Liver (tissue), 3 donors: ENCODE data around the gene EFCAB12.

Experiments used
- CTCF ChIP-seq: fragments of 150-350 bp; IDR thresholded peaks from 2 replicates; pipeline ENCODE4 v1.5.1; 2017; ENCODE audit warnings: improper control_type of control experiment, low read depth, low read length; ENCODE audit not compliant: missing input control
- MAX ChIP-seq: IDR thresholded peaks from 2 replicates; pipeline ENCODE4 v1.6.1; 2016; ENCODE audit warnings: antibody characterized with exemption
- REST ChIP-seq: IDR thresholded peaks from 2 replicates; pipeline ENCODE4 v1.6.1; 2016; ENCODE audit warnings: antibody characterized with exemption, mild to moderate bottlenecking
- SP1 ChIP-seq: IDR thresholded peaks from 2 replicates; pipeline ENCODE4 v1.6.1; 2018; ENCODE audit warnings: antibody characterized with exemption, mild to moderate bottlenecking
- donor health status: healthy.
- donor health status: healthy.

GRCh38 chr3:129360171-129360611, 68.2 kb downstream of the EFCAB12 start:
- TF ChIP-seq CTCF = no peak
- TF ChIP-seq SP1 = no peak
- TF ChIP-seq MAX = no peak
- TF ChIP-seq REST = no peak
